GM10266 (cell line): ENCODE data around the gene ACYP2.
A peak's percentile ranks its signal among the peaks of the same experiment; 100 is the strongest.

Experiments used
- DNase-seq: peaks from one replicate; pipeline ENCODE4 v3.0.0; 2012; ENCODE audit errors: extremely low spot score
- CTCF ChIP-seq: IDR thresholded peaks from 2 replicates; pipeline ENCODE4 v1.5.1; 2012; ENCODE audit warnings: mild to moderate bottlenecking, low read depth; ENCODE audit not compliant: control insufficient read depth, insufficient read depth; ENCODE audit errors: missing control alignments

ACYP2 gene

GRCh38 chr2:54325148-54325547, 209.7 kb downstream of the ACYP2 start:
- no peak for TF ChIP-seq CTCF

GRCh38 chr2:54329482-54330161, 214.2 kb downstream of the ACYP2 start:
- no peak for DNase-seq
- no peak for TF ChIP-seq CTCF

More at GRCh38 chr2:54325148-54325547, 209.7 kb downstream of the ACYP2 start:
- DNase-seq, result no peak

GRCh38 chr2:54330162-54330925, 214.9 kb downstream of the ACYP2 start:
- peak; percentile 88 for DNase-seq

GRCh38 chr2:54330926-54331835, 215.8 kb downstream of the ACYP2 start:
- peak; percentile 13 for DNase-seq
- no peak for TF ChIP-seq CTCF

More at GRCh38 chr2:54330162-54330925, 214.9 kb downstream of the ACYP2 start:
- no peak for TF ChIP-seq CTCF

- DNase-seq, result no peak
- TF ChIP-seq CTCF, result no peak
Observed at GRCh38 chr2:54332386-54332785, 217.0 kb downstream of the ACYP2 start.

- DNase-seq, result no peak
- TF ChIP-seq CTCF, result no peak
Observed at GRCh38 chr2:54336136-54336976, 220.9 kb downstream of the ACYP2 start.
